HCT116 (cell line): ENCODE results near the gene STK38L. TPM values are rescaled to one million over a fixed set of nuclear protein-coding genes. Genes with fewer than 3 reads are reported as not detected.

ENCODE experiments used
- ATAC-seq: fragments of 200-7000 bp; cut with Tn5 transposase; 2 replicates; pipeline ENCODE4 v1.9.1; 2020; ENCODE audit warnings: mild to moderate bottlenecking, moderate library complexity
- BruUV-seq: library from RNA; stranded (reverse); fragments of 400-500 nt; replicated peaks from 2 replicates; lab custom pipeline; 2021; lab: Mats Ljungman, UMichigan
- CTCF ChIA-PET: fragments of 300-600 bp; sonication (Branson Sonifier 250); formaldehyde crosslinking; loops from one replicate; lab custom pipeline; 2021; ENCODE audit warnings: antibody characterized with exemption; lab: Charles Lee
- POLR2A ChIA-PET: fragments of 300-600, 350-600 bp; sonication (Branson Sonifier 250); formaldehyde crosslinking; loops from one replicate; lab custom pipeline; 2021; ENCODE audit warnings: antibody characterized with exemption; lab: Charles Lee
- RAD21 ChIA-PET, 2 experiments: fragments of 300-600 bp; sonication (Branson Sonifier 250); formaldehyde crosslinking; loops; one replicate each; lab custom pipeline; 2023; ENCODE audit warnings: low total read pairs in 2 of 2; ENCODE audit not compliant: uncharacterized antibody in 2 of 2, unreplicated experiment in 2 of 2, low non-redundant PET in 1 of 2; lab: Charles Lee
- DNase-seq: peaks from one replicate; pipeline ENCODE4 v3.0.0-alpha.2; 2010; ENCODE audit warnings: low read depth, low spot score
- H2AFZ ChIP-seq: fragments of 200-600 bp; shearing (Covaris generic), sonication (generic); 2 replicates; pipeline ENCODE4 v1.6.1; 2017; ENCODE audit warnings: low read depth, mixed run types, mixed read lengths, antibody characterized with exemption, low read length; ENCODE audit not compliant: poor library complexity, severe bottlenecking
- H3K27ac ChIP-seq: 2 replicates; pipeline ENCODE4 v1.5.1; 2012; ENCODE audit warnings: low read depth, low read length
- H3K27me3 ChIP-seq: fragments of 200-600 bp; sonication (generic); 2 replicates; pipeline ENCODE4 v1.6.1; 2016; ENCODE audit warnings: mixed run types, low read length, mixed read lengths; ENCODE audit not compliant: insufficient read depth
- H3K36me3 ChIP-seq, 2 experiments: fragments of 200-500 bp in 1 of 2; fragments of 200-600 bp in 1 of 2; sonication (Bioruptor generic) in 1 of 2; sonication (generic) in 1 of 2; 2 replicates each; pipeline versions ENCODE4 v1.5.1 to v1.6.1; 2014 to 2016; ENCODE audit warnings: low read length in 2 of 2, inconsistent platforms in 1 of 2, mixed read lengths in 1 of 2, mixed run types in 1 of 2; ENCODE audit not compliant: insufficient read depth in 2 of 2, control insufficient read depth in 1 of 2
- H3K4me1 ChIP-seq, 2 experiments: fragments of 200-600 bp in 1 of 2; sonication (generic) in 1 of 2; 2 replicates each; pipeline versions ENCODE4 v1.5.1 to v1.6.1; 2012 to 2017; ENCODE audit warnings: low read length in 2 of 2, inconsistent platforms in 1 of 2, mild to moderate bottlenecking in 1 of 2, mixed read lengths in 1 of 2, mixed run types in 1 of 2, moderate library complexity in 1 of 2; ENCODE audit not compliant: insufficient read depth in 2 of 2, control insufficient read depth in 1 of 2
- H3K4me2 ChIP-seq: fragments of 200-600 bp; sonication (generic); 2 replicates; pipeline ENCODE4 v1.6.1; 2017; ENCODE audit warnings: mixed run types, low read length, mixed read lengths
- H3K4me3 ChIP-seq, 2 experiments: fragments of 200-600 bp in 1 of 2; sonication (generic) in 1 of 2; replicated peaks in 1 of 2; 2 replicates each; pipeline ENCODE4 v1.5.1; 2011 to 2016; ENCODE audit warnings: low read length in 2 of 2, control low read depth in 1 of 2, low read depth in 1 of 2, mild to moderate bottlenecking in 1 of 2, mixed read lengths in 1 of 2, mixed run types in 1 of 2
- H3K79me2 ChIP-seq: fragments of 200-600 bp; sonication (generic); 2 replicates; pipeline ENCODE4 v1.6.1; 2017; ENCODE audit warnings: mild to moderate bottlenecking, mixed run types, low read length, moderate library complexity, mixed read lengths; ENCODE audit not compliant: insufficient read depth
- H3K9ac ChIP-seq: fragments of 200-600 bp; sonication (generic); 2 replicates; pipeline ENCODE4 v1.6.1; 2016; ENCODE audit warnings: low read length, mixed read lengths
- H3K9me2 ChIP-seq: fragments of 200-600 bp; sonication (generic), shearing (Covaris generic); 2 replicates; pipeline ENCODE4 v1.6.1; 2017; ENCODE audit warnings: mixed run types, mild to moderate bottlenecking, moderate library complexity; ENCODE audit not compliant: insufficient read depth
- H3K9me3 ChIP-seq, 2 experiments: fragments of 200-500 bp in 1 of 2; fragments of 200-600 bp in 1 of 2; sonication (Bioruptor generic) in 1 of 2; sonication (generic) in 1 of 2; 2 replicates each; pipeline ENCODE4 v1.6.1; 2014 to 2017; ENCODE audit warnings: low read length in 2 of 2, mixed read lengths in 2 of 2, inconsistent platforms in 1 of 2, low read depth in 1 of 2, mild to moderate bottlenecking in 1 of 2, mixed run types in 1 of 2, moderate library complexity in 1 of 2; ENCODE audit not compliant: control insufficient read depth in 1 of 2, insufficient read depth in 1 of 2
- H4K20me1 ChIP-seq: fragments of 200-600 bp; sonication (generic), shearing (Covaris generic); 2 replicates; pipeline ENCODE4 v1.6.1; 2017; ENCODE audit warnings: mixed run types, mild to moderate bottlenecking, moderate library complexity; ENCODE audit not compliant: insufficient read depth
- ATF3 ChIP-seq: IDR thresholded peaks from 2 replicates; pipeline ENCODE4 v1.6.1; 2012
- CBX3 ChIP-seq: IDR thresholded peaks from 2 replicates; pipeline ENCODE4 v1.6.1; 2012; ENCODE audit warnings: low read depth
- CEBPB ChIP-seq: IDR thresholded peaks from 2 replicates; pipeline ENCODE4 v1.6.1; 2012; ENCODE audit warnings: low read depth
- CTCF ChIP-seq, 3 experiments: fragments of 200-600 bp in 1 of 3; sonication (generic) in 1 of 3; IDR thresholded peaks in 2 of 3; conservative IDR thresholded peaks in 1 of 3; 2 replicates each; pipeline ENCODE4 v1.5.1; 2012 to 2017; ENCODE audit warnings: low read depth in 2 of 3, low read length in 2 of 3, antibody characterized with exemption in 1 of 3, borderline replicate concordance in 1 of 3, control low read depth in 1 of 3, mild to moderate bottlenecking in 1 of 3, mixed read lengths in 1 of 3, mixed run types in 1 of 3, moderate library complexity in 1 of 3; ENCODE audit not compliant: insufficient read depth in 1 of 3
- ELF1 ChIP-seq: IDR thresholded peaks from 2 replicates; pipeline ENCODE4 v1.6.1; 2012; ENCODE audit warnings: low read depth, borderline replicate concordance
- EZH2 ChIP-seq: fragments of 200-600 bp; sonication (generic); IDR thresholded peaks from 2 replicates; pipeline ENCODE4 v1.6.1; 2017; ENCODE audit warnings: antibody characterized with exemption, mixed run types
- EZH2phosphoT487 ChIP-seq: fragments of 200-600 bp; IDR thresholded peaks from 2 replicates; pipeline ENCODE4 v1.6.1; 2018; ENCODE audit warnings: antibody characterized with exemption, borderline replicate concordance
- FOSL1 ChIP-seq: IDR thresholded peaks from 2 replicates; pipeline ENCODE4 v1.6.1; 2012; ENCODE audit warnings: low read depth
- POLR2A ChIP-seq: IDR thresholded peaks from 2 replicates; pipeline ENCODE4 v1.7.0; 2011; ENCODE audit warnings: borderline replicate concordance; ENCODE audit not compliant: insufficient read depth, insufficient read length; ENCODE audit errors: extremely low read depth
- POLR2AphosphoS5 ChIP-seq: IDR thresholded peaks from 2 replicates; pipeline ENCODE4 v1.6.1; 2011; ENCODE audit warnings: mild to moderate bottlenecking, low read depth, low read length, moderate library complexity
- RAD21 ChIP-seq: IDR thresholded peaks from 2 replicates; pipeline ENCODE4 v1.6.1; 2012; ENCODE audit warnings: low read depth, mild to moderate bottlenecking
- SIN3A ChIP-seq: IDR thresholded peaks from 2 replicates; pipeline ENCODE4 v1.6.1; 2012; ENCODE audit warnings: low read depth
- SP1 ChIP-seq: IDR thresholded peaks from 2 replicates; pipeline ENCODE4 v1.6.1; 2012; ENCODE audit warnings: low read depth
- SRF ChIP-seq: IDR thresholded peaks from 2 replicates; pipeline ENCODE4 v1.6.1; 2012; ENCODE audit warnings: low read depth
- YY1 ChIP-seq: IDR thresholded peaks from 2 replicates; pipeline ENCODE4 v1.6.1; 2011; ENCODE audit warnings: low read length, low read depth, moderate library complexity, mild to moderate bottlenecking; ENCODE audit not compliant: insufficient replicate concordance; ENCODE audit errors: extremely low read depth
- ZFX ChIP-seq: fragments of 450-650 bp; IDR thresholded peaks from 2 replicates; pipeline ENCODE4 v1.6.1; 2017
- ZNF274 ChIP-seq: fragments of 200-500 bp; sonication (Bioruptor generic); IDR thresholded peaks from 2 replicates; pipeline ENCODE4 v1.6.1; 2014; ENCODE audit warnings: mild to moderate bottlenecking, low read depth, low read length, inconsistent platforms
- intact Hi-C: fragments of 100-400 bp; cut with micrococcal nuclease; formaldehyde crosslinking; loops from 2 replicates; pipeline ENCODE4 v1.10.0; 2022
- total RNA-seq: library from RNA; stranded (reverse); gene quantifications from one replicate; pipeline ENCODE4 v1.2.1, GENCODE V29; 2021; ENCODE audit not compliant: unreplicated experiment
- TF ChIP-seq, protein P1 (sequence below): IDR thresholded peaks from 2 replicates; pipeline ENCODE4 v1.6.1; 2012
- TF ChIP-seq, protein P2 (sequence below): IDR thresholded peaks from 2 replicates; pipeline ENCODE4 v1.6.1; 2011; ENCODE audit warnings: mild to moderate bottlenecking, low read length, moderate library complexity; ENCODE audit not compliant: insufficient replicate concordance; ENCODE audit errors: extremely low read depth

The STK38L gene
- total RNA-seq, 1 experiment from 2014 or later, result 23.9 TPM

GRCh38 chr12:27309995-27310315 lies 65.9 kb downstream of the STK38L start:
- Histone ChIP-seq H4K20me1 (no peaks in the 10 kb centered on the region), H3K9me3 (no peaks in the 10 kb centered on the region), H3K4me2 (no peak overlapping the region), H3K4me3 (no peak overlapping the region), H3K36me3 (peaks cover 6 to 9% of the 10 kb centered on the region in 2 experiments; a peak in 3 of 4 replicates), H3K27me3 (no peaks in the 10 kb centered on the region), H3K4me1 (no peaks in the 10 kb centered on the region), H3K27ac (no peak overlapping the region), H3K9ac (no peak overlapping the region), H3K79me2 (no peaks in the 10 kb centered on the region), H2AFZ (no peak overlapping the region), H3K9me2 (no peaks in the 10 kb centered on the region)
- ChIA-PET CTCF (no interaction called here), POLR2A (no interaction called here), RAD21 (no interaction called here)
- DNase-seq, result no peak
- no peak for ATAC-seq
- no TSS peak for BruUV-seq
- TF ChIP-seq EZH2phosphoT487, result no peak
- TF ChIP-seq CBX3, result no peak
- TF ChIP-seq, protein P1, sequence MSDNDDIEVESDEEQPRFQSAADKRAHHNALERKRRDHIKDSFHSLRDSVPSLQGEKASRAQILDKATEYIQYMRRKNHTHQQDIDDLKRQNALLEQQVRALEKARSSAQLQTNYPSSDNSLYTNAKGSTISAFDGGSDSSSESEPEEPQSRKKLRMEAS, result no peak
- TF ChIP-seq ZFX, result no peak
- no peak for TF ChIP-seq CTCF (IDR thresholded peaks at IDR 0.05 in 2 of 3, conservative IDR thresholded peaks at IDR 0.05 in 1 of 3; ENCODE audit: borderline replicate concordance in 1 of 3, insufficient read depth in 1 of 3, low read depth in 2 of 3, low read length in 2 of 3)
- no peak for TF ChIP-seq SRF
- TF ChIP-seq EZH2, result no peak
- TF ChIP-seq POLR2A, result no peak
- TF ChIP-seq ATF3, result no peak
- no peak for TF ChIP-seq ZNF274
- TF ChIP-seq, protein P2, sequence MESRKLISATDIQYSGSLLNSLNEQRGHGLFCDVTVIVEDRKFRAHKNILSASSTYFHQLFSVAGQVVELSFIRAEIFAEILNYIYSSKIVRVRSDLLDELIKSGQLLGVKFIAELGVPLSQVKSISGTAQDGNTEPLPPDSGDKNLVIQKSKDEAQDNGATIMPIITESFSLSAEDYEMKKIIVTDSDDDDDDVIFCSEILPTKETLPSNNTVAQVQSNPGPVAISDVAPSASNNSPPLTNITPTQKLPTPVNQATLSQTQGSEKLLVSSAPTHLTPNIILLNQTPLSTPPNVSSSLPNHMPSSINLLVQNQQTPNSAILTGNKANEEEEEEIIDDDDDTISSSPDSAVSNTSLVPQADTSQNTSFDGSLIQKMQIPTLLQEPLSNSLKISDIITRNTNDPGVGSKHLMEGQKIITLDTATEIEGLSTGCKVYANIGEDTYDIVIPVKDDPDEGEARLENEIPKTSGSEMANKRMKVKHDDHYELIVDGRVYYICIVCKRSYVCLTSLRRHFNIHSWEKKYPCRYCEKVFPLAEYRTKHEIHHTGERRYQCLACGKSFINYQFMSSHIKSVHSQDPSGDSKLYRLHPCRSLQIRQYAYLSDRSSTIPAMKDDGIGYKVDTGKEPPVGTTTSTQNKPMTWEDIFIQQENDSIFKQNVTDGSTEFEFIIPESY, result no peak
- no peak for TF ChIP-seq RAD21
- no peak for TF ChIP-seq SP1
- TF ChIP-seq YY1, result no peak
- no peak for TF ChIP-seq ELF1
- TF ChIP-seq POLR2AphosphoS5, result no peak
- TF ChIP-seq FOSL1, result no peak
- TF ChIP-seq SIN3A, result no peak
- no peak for TF ChIP-seq CEBPB
- intact Hi-C loops, result loop anchor here (5.0 to 10.0 kb wide), 2 partner anchors 165 to 458 kb away; no protein-coding TSS in a partner anchor
